Anterior cingulate cortex (tissue), 58 donors: Measurements from ENCODE around the gene ZBTB40.

Experiments
- DNase-seq, 58 donors: peaks; one replicate each; lab custom pipeline; 2025; lab: John Stamatoyannopoulos, UW

The ZBTB40 gene

DNA sequence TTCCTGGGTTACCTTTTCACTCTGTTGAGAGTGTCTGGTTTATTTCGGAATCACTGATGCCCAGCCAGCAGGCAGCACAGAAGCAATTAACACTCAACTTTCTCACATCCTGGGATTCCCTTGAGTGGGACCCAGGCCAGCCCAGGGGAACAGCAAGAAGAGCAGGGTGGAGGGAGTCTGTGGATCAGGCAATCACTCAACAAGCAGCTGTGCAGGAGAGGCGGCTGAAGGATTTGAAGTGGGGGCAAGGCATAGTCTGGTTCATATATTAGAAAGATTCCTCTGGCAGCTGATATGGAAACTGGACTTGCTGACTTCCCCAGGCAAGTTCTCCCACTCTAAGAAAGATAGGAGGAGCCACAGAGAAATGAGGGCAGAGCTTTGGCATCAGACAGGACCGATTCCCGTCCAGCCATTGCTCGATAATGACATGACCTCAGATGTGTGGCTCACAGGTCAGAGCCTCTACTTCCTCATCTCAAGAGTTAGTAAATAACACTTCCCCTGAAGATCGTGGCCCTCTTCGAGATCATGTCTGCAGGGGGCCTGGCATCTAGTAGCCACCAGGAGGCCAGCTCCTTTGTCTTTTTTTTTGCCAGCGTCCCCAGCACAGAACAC lies 124.0 kb downstream of the ZBTB40 start:
- DNase-seq: no peak

DNA sequence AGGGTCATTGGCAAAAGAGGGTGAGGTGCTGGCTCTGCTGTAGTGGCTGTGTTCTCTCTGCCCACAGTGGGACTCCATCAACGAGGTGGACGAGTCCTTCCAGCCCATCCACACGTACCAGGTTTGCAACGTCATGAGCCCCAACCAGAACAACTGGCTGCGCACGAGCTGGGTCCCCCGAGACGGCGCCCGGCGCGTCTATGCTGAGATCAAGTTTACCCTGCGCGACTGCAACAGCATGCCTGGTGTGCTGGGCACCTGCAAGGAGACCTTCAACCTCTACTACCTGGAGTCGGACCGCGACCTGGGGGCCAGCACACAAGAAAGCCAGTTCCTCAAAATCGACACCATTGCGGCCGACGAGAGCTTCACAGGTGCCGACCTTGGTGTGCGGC lies 124.5 kb downstream of the ZBTB40 start:
- no peak for DNase-seq

DNA sequence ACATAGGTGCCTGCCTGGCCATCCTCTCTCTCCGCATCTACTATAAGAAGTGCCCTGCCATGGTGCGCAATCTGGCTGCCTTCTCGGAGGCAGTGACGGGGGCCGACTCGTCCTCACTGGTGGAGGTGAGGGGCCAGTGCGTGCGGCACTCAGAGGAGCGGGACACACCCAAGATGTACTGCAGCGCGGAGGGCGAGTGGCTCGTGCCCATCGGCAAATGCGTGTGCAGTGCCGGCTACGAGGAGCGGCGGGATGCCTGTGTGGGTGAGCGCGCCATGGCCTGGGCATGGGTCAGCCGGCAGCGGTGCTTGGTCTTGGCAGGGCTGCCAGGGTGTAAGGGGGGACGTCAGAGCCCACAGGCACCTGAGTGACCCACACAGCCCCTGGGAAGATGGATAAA lies 125.0 kb downstream of the ZBTB40 start:
- no peak for DNase-seq

DNA sequence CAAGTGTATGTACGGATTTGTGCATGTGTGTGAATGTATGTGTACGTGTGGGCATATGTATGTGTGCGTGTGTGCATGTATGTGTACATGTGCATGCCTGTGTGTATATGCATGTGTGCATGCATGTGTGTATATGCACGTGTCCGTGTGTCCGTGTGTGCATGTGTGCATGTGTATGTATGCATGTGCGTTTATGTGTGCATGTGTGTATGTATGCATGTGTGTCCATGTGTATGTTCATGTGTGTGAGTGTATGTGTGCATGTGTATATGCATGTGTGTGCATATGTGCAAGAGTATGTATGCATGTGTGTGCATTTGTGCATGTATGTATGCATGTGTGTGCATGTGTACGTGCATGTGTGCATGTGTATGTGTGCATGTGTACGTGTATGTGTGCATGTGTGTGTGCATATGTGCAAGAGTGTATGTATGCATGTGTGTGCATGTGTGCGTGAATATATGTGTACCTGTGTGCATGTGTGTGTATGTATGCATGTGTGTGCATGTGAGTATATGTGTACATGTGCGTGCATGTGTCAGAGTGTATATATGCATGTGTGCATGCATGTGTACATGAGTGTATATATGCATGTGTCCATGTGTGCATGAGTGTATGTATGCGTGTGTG lies 127.2 kb downstream of the ZBTB40 start:
- DNase-seq: no peak

DNA sequence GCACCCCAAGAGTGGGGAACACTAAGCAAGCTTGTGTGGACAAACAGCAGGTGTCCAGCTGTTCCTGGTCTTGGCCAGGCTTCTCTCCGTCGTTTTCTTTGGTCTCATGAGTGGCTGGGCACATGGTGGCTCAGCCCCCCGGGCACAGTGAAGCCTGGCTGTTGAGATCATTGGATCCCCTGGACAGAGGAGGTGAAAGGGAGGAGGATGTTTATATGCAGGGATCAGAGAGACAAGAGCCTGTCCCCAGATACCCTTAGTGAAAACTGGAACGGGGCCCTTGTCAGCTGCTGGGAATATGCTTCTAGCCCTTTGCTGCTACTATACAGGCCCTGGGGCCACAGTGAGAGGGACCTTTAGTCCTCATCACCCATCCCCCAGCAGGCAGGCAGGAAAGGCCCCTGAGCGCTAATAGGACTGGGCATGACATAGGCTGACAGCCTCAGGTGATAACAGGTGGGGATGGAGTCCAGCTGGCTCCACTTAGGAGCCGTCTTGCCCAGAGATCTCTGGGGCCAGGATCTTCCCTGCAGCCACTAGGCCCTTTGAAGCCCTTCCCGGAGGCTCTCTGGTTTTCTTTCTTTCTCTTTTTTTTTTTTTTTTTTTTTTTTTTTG lies 128.0 kb downstream of the ZBTB40 start:
- no peak for DNase-seq
